Heart left ventricle (tissue), 16 donors: Measurements from ENCODE around the gene ABHD5. TPM values are rescaled to one million over a fixed set of nuclear protein-coding genes. Genes with fewer than 3 reads are reported as not detected.

Experiments
- ATAC-seq, 4 donors: fragments of 200-7000 bp; cut with Tn5 transposase; one replicate each; pipeline ENCODE4 v1.9.1; 2020 to 2022; ENCODE audit warnings: moderate library complexity in 4 of 4, mild to moderate bottlenecking in 3 of 4, moderate number of reproducible peaks in 1 of 4
- DNase-seq, 5 donors: peaks; one replicate each; pipeline ENCODE4 v3.0.0-alpha.2; 2020
- H3K27ac ChIP-seq, 12 donors: fragments of 200-600 bp; sonication (generic) in 4 of 12; one replicate each; pipeline versions ENCODE4 v1.5.0 to v1.8.0; 2016 to 2022; ENCODE audit warnings: mild to moderate bottlenecking in 2 of 12
- H3K27me3 ChIP-seq, 9 donors: fragments of 200-600 bp; sonication (generic) in 2 of 9; one replicate each; pipeline versions ENCODE4 v1.5.1 to v1.8.0; 2016 to 2022; ENCODE audit warnings: mild to moderate bottlenecking in 3 of 9
- H3K36me3 ChIP-seq, 9 donors: fragments of 200-600 bp; sonication (generic) in 2 of 9; one replicate each; pipeline versions ENCODE4 v1.5.0 to v1.8.0; 2018 to 2022; ENCODE audit warnings: mild to moderate bottlenecking in 2 of 9
- H3K4me1 ChIP-seq, 12 donors: fragments of 200-600 bp; sonication (generic) in 4 of 12; one replicate each; pipeline versions ENCODE4 v1.5.0 to v1.8.0; 2016 to 2022; ENCODE audit warnings: mild to moderate bottlenecking in 3 of 12
- H3K4me3 ChIP-seq, 12 donors: fragments of 200-600 bp; sonication (generic) in 4 of 12; one replicate each; pipeline versions ENCODE4 v1.5.0 to v1.8.0; 2017 to 2022; ENCODE audit warnings: mild to moderate bottlenecking in 9 of 12, moderate library complexity in 4 of 12
- H3K9me3 ChIP-seq, 12 donors: fragments of 200-600 bp; sonication (generic) in 4 of 12; one replicate each; pipeline versions ENCODE4 v1.5.0 to v1.8.0; 2016 to 2022; ENCODE audit warnings: mild to moderate bottlenecking in 1 of 12
- POLR2A ChIP-seq, 2 donors: fragments of 450-650 bp; IDR thresholded peaks; one replicate each; pipeline ENCODE4 v1.6.1; 2017; ENCODE audit warnings: antibody characterized with exemption in 2 of 2, mild to moderate bottlenecking in 2 of 2, moderate library complexity in 2 of 2
- WGBS, 4 donors: extraction: QIAGEN DNeasy Blood & Tissue Kit in 2 of 4; methylation state at CpG; one replicate each; pipeline versions ENCODE4 v1.1.5 to v1.1.7; 2013 to 2018; 5-methylcytosine and 5-hydroxymethylcytosine counted together
- intact Hi-C, 10 donors: fragments of 100-400 bp; cut with DNase I; formaldehyde crosslinking; loops; one replicate each; pipeline versions ENCODE4 v1.11.1 to v1.14.2; 2022
- polyA plus RNA-seq, 2 donors: library from polyadenylated mRNA; stranded (reverse); fragments of 200-250 nt; gene quantifications; one replicate each; pipeline ENCODE4 v1.2.3, GENCODE V29; 2013
- total RNA-seq, 9 donors: library from RNA; depleted of rRNA in 2 of 9; stranded (reverse); fragments of >200 nt in 2 of 9; fragmentation: NEBNext Ultra II Directional in 3 of 9; extraction: Animal tissue kit (Norgen Biotek cat#: 25700) in 3 of 9; gene quantifications; one replicate each; pipeline versions ENCODE4 v1.1.0 to v1.2.4, GENCODE V29; 2016 to 2023
- TF ChIP-seq, protein P1 (sequence below), 12 donors: fragments of 200-600 bp; sonication (generic) in 4 of 12; IDR thresholded peaks; one replicate each; pipeline versions ENCODE4 v1.5.0 to v1.8.0; 2018 to 2022; ENCODE audit warnings: antibody characterized with exemption in 12 of 12, mild to moderate bottlenecking in 5 of 12
- donor health status: ischemic (EF 13 %, LVEDD 7.1; RV severe dilation, severe dysfunction).
- donor health status: healthy with polysubstance abuse.
- donor health status: DM: no; HTN: yes; CAD: no.
- donor health status: DM: no; HTN: no; CAD: no.
- donor health status: ischemic (EF 25% LVEDD 6.9; RV normal size, moderate dysfunction).
- donor health status: ischemic (EF 25% LVEDD 5.7; RV mildly dilated, moderate dysfunction).
- donor health status: healthy.
- donor health status: DM: yes; HTN: yes; CAD: no.
- donor health status: ischemic (EF 35%, LVEDD 5.7; RV mildly dilated, moderate dysfunction).
- donor health status: nonischemic (EF 11% LVEDD 7.7; RV severe dilation, severe dysfunction).
- donor health status: DM: yes; HTN: yes; CAD: no.
- donor health status: PGD.
- donor health status: ischemic (EF 29% LVEDD 5.4; RV normal size, mild dysfunction).
- donor health status: nonischemic (EF 23%, LVEDD 6.1; RV moderate dilation, normal function).

The ABHD5 gene
- total and polyA plus RNA-seq, 11 donors: 8.5 to 103 (median 26.7) TPM

DNA sequence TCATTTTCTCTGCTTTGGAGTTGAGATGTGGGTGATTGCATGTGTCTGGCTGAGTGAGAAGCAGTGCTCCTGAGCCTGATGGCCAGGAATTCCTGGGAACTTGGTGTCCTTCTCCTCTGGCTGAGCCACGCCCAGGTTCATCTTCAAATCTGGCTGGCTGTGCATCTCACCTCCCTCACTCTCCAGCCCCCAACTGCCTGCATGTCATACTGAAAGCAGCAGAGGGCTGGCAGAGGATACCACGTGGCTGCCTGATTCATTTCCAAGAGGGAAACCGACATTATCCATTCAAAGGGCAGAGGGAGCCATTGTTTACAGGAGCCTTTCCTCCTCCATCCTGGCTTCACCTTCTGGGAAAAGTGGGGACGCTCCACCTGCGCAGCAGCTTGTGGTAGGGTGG, 57.4 kb downstream of the ABHD5 start:
- Histone ChIP-seq H3K9me3 (peaks cover 0 to 15% (median 3%) of the 10 kb centered on the region in 12 donors), H3K4me3 (no peak overlapping the region), H3K4me1 (peaks cover 0 to 3% (median 0%) of the 10 kb centered on the region in 12 donors), H3K36me3 (no peaks in the 10 kb centered on the region), H3K27ac (no peak overlapping the region), H3K27me3 (no peaks in the 10 kb centered on the region)
- 38 to 76% (median 52%) methylated on average over 2 to 5 of the region's 5 CpGs for WGBS, 4 donors
- TF ChIP-seq POLR2A (IDR thresholded peaks at IDR 0.05): no peak
- TF ChIP-seq, protein P1, sequence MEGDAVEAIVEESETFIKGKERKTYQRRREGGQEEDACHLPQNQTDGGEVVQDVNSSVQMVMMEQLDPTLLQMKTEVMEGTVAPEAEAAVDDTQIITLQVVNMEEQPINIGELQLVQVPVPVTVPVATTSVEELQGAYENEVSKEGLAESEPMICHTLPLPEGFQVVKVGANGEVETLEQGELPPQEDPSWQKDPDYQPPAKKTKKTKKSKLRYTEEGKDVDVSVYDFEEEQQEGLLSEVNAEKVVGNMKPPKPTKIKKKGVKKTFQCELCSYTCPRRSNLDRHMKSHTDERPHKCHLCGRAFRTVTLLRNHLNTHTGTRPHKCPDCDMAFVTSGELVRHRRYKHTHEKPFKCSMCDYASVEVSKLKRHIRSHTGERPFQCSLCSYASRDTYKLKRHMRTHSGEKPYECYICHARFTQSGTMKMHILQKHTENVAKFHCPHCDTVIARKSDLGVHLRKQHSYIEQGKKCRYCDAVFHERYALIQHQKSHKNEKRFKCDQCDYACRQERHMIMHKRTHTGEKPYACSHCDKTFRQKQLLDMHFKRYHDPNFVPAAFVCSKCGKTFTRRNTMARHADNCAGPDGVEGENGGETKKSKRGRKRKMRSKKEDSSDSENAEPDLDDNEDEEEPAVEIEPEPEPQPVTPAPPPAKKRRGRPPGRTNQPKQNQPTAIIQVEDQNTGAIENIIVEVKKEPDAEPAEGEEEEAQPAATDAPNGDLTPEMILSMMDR (IDR thresholded peaks at IDR 0.05): no peak
- DNase-seq: no peak
- ATAC-seq: peak in 1 of 4 donors; percentile 18
- intact Hi-C loops: no loop called here

DNA sequence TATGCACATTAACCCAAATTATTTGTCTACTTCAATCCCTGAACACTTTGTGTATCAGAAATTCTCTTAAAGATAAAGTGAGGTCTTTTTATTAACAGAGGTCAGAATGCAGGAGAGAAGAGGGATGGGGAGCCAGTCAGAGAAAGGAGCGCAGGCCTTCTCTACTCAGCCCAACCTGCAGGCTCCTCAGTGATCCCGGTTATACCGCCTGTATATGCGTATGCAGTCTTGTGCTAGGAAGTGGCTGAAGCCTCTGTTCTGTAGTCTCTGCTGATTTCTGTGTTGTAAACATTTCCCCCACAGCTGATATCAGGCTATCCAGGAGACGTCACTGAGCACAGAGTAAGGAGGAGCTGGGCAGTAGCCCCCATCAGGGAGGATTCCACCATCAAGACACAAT, 57.9 kb downstream of the ABHD5 start:
- H3K27ac ChIP-seq: no peak overlapping the region
- intact Hi-C loops: no loop called here

DNA sequence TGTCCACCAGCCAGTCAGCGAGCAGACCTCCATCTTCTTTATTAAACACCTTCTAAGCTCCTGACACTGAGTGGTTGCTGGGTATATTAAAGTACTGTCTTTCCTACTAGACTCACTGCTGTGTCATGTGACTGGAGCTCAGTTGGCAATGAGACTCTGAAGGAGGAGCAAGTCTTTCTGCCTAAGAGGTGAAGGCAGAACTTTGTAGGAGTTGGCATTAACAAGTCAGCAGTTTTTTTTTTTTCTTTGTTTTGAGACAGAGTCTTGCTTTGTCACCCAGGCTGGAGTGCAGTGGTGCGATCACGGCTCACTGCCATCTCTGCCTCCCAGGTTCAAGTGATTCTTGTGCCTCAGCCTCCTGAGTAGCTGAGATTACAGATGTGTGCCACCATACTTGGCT, 62.2 kb downstream of the ABHD5 start:
- intact Hi-C loops: loop anchor here in 1 of 10 donors (10.0 kb wide), 1 partner anchor 208 kb away; no protein-coding TSS in a partner anchor
- TF ChIP-seq POLR2A (IDR thresholded peaks at IDR 0.05): no peak
- TF ChIP-seq, protein P1 (IDR thresholded peaks at IDR 0.05): no peak
- no peak for ATAC-seq
- H3K27me3 ChIP-seq: no peaks in the 10 kb centered on the region
- H3K27ac ChIP-seq: no peak overlapping the region
- H3K36me3 ChIP-seq: no peaks in the 10 kb centered on the region
- WGBS, 4 donors: 92 to 98% (median 95%) methylated on average over 3 of the region's 3 CpGs
- H3K4me3 ChIP-seq: no peak overlapping the region
- no peaks in the 10 kb centered on the region for H3K9me3 ChIP-seq
- peaks cover 0 to 14% (median 0%) of the 10 kb centered on the region in 12 donors for H3K4me1 ChIP-seq
- DNase-seq: no peak

More for the DNA sequence above, 57.9 kb downstream of the ABHD5 start:
- H3K9me3 ChIP-seq: peaks cover 0 to 15% (median 3%) of the 10 kb centered on the region in 12 donors
- no peaks in the 10 kb centered on the region for H3K36me3 ChIP-seq
- H3K4me1 ChIP-seq: peaks cover 0 to 4% (median 0%) of the 10 kb centered on the region in 12 donors
- ATAC-seq: no peak
- no peak for TF ChIP-seq POLR2A (IDR thresholded peaks at IDR 0.05)
- TF ChIP-seq, protein P1 (IDR thresholded peaks at IDR 0.05): no peak
- WGBS, 4 donors: 78 to 89% (median 86%) methylated on average over 5 of the region's 5 CpGs
- no peak overlapping the region for H3K4me3 ChIP-seq
- no peak for DNase-seq
- H3K27me3 ChIP-seq: no peaks in the 10 kb centered on the region

DNA sequence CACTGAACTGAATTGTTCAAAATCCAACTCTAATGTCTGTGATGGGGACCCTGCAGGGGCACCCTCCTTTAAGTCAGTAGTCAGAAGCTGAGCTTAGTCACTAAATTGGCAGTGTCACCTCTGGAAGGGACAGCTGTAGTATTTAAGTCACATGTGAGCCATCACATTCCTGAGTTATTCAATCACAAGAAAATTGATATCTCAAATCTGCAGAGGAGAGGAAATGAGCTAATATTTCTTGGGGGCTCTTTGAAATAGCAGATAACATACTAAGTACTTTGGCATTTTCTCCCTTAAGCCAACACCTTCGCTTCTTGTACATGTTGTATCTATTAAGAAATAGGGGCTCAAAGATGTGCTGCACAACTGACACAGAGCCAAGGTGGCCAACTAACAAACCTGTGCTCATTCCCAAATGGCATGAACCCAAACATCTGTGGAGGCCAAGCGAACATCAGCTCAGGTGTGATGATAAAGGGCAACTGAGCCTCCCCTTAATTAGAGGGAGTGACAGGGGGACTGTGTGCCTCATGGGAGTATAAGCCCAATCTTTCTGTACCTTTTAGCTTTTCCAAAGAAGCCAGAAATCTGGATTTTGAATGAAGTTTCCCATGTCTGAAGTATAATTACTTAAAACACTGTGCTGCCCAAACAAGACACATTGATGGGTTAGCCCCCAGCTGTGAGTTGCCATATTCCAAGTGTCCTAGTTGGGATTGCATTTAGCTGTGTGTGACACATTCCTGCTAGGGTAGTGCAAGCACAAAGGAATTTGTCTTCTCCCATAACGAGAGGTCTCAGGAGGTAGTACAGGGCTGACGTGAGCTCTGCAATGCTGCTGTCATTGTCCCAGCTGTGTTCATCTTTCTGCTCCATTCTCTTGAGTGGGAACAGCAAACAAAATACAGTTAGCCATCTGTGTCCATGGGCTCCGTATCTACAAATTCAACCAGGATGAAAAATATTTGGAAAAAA, 63.3 kb downstream of the ABHD5 start:
- Histone ChIP-seq H3K27me3 (no peaks in the 10 kb centered on the region), H3K4me1 (peaks cover 0 to 19% (median 7%) of the 10 kb centered on the region in 12 donors), H3K36me3 (no peaks in the 10 kb centered on the region), H3K4me3 (no peak overlapping the region), H3K27ac (no peak overlapping the region), H3K9me3 (no peaks in the 10 kb centered on the region)
- ATAC-seq (peak in 2 of 4 donors; percentile 42 to 45), DNase-seq (no peak)
- WGBS, 4 donors: 57 to 64% (median 61%) methylated on average over 4 to 5 of the region's 5 CpGs
- TF ChIP-seq POLR2A (IDR thresholded peaks at IDR 0.05): no peak
- TF ChIP-seq, protein P1 (IDR thresholded peaks at IDR 0.05): no peak
- intact Hi-C loops: loop anchor here in 1 of 10 donors (10.0 kb wide), 1 partner anchor 209 kb away; no protein-coding TSS in a partner anchor
